GM10248 (cell line): Measurements from ENCODE around the gene CBFA2T3.
"Not testable (repeated sequence)": the region's sequence is repeated elsewhere in the genome, so short reads cannot be mapped to it uniquely, and the experiment has no call there.

Source experiments
- CTCF ChIA-PET: fragments of 300-600 bp; sonication (Branson Sonifier 250); formaldehyde crosslinking; extraction: SDS; loops from one replicate; lab custom pipeline; 2021; ENCODE audit warnings: antibody characterized with exemption; lab: Yijun Ruan, JAX
- POLR2A ChIA-PET: fragments of 350-650 bp; sonication (Branson Sonifier 250); formaldehyde crosslinking; extraction: SDS; loops from one replicate; lab custom pipeline; 2020; ENCODE audit warnings: antibody characterized with exemption; lab: Yijun Ruan, JAX
- DNase-seq: peaks from one replicate; pipeline ENCODE4 v3.0.0; 2012; ENCODE audit errors: extremely low spot score
- TF ChIP-seq, protein P1 (sequence below): IDR thresholded peaks from 2 replicates; pipeline ENCODE4 v1.5.1; 2012; ENCODE audit warnings: mild to moderate bottlenecking, low read depth; ENCODE audit errors: extremely low read depth, missing control alignments, control extremely low read depth

The CBFA2T3 gene

DNA sequence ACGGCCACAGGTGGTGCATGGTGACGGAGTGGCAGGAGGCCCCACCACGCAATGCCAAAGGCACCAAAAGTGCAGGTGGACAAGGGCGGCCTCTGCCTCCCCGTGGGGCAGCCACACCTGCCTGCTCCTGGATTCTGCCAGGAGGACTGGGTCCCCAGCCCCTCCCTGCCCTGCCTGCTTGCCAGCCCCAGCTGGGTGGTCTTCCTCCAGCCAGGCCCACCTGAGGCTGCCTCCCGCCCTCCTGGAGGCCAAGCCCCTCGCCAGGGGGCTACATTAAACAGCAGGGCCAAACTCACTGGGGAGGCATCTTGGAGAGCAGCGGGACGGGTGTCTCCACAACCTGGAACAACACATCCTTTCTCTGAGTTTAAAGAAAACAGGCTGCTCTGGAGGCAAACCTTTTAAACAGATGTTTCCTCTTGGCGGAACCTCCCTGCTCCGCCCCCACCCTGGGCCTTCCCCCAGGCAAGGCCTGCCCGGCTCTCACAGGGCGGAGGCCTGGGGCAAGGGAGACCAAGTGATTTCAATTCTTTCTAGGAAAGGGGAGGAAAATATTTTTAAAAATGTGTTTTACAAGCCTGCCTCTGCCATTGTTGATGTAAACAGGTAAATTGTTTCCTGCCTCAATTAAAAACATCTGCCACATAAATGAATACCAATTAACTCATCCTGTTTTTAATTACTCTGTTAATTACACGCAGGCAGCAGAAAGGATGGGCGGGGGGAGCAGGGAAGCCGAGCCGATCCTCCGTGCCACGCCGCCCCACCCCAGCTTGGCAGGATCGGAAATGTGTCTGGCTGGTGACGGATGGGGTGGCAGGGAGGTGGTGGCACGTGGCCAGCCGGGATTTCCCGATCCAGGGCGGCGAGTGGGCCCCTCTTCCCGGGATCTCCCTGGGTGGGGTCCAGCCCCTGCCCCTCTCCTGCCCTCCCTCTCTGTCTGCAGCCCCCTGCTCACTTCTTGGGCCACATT is 56.1 kb downstream of the CBFA2T3 start:
- ChIA-PET POLR2A (interaction anchor here (0.6 kb wide), 1 partner anchor 237 kb away, joined by 5 read pairs; no protein-coding TSS in a partner anchor), CTCF (no interaction called here)
- DNase-seq = peak; percentile 83
- TF ChIP-seq, protein P1, sequence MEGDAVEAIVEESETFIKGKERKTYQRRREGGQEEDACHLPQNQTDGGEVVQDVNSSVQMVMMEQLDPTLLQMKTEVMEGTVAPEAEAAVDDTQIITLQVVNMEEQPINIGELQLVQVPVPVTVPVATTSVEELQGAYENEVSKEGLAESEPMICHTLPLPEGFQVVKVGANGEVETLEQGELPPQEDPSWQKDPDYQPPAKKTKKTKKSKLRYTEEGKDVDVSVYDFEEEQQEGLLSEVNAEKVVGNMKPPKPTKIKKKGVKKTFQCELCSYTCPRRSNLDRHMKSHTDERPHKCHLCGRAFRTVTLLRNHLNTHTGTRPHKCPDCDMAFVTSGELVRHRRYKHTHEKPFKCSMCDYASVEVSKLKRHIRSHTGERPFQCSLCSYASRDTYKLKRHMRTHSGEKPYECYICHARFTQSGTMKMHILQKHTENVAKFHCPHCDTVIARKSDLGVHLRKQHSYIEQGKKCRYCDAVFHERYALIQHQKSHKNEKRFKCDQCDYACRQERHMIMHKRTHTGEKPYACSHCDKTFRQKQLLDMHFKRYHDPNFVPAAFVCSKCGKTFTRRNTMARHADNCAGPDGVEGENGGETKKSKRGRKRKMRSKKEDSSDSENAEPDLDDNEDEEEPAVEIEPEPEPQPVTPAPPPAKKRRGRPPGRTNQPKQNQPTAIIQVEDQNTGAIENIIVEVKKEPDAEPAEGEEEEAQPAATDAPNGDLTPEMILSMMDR = no peak

DNA sequence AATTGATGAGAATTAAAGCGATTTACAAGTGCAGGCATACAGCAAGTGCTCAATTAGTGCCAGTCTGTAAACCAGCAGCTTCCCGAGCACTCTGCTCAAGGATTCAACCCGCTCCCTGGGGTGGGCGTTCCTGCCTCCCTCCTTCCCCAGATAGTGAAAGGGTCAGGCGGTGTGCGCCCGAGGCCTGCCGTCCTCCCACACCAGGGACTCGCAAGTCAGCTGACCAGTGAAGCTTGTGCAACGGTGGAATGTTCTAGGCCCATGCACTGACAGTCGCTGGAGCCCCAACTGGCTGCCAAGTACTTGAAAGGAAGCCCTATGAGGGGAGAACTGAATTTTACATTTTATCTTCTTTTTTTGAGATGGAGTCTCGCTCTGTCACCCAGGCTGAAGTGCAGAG is 57.1 kb downstream of the CBFA2T3 start:
- ChIA-PET CTCF (no interaction called here), POLR2A (no interaction called here)

DNA sequence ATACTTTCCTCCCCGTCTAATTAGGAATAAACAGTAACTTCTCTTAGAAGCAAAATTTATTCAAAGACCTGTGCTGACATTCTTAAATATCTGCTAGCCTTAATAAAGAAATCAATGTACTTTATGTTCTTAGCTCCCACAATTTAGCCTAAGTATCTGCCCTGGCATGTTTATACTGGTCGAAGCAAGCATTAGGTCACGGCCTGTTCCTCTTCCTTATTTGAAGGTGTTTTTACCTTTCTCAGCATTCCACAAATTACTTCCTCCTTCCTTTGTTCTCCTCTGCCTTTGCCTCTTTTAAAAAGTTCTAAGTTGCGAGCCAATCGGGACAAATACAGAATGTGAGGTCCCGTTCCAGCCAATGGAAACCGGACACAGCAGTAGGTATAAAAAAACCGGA is 58.1 kb downstream of the CBFA2T3 start:
- CTCF ChIA-PET, DNase-seq, POLR2A ChIA-PET: not testable (repeated sequence)

More for the DNA sequence above, 57.1 kb downstream of the CBFA2T3 start:
- no peak for DNase-seq
- TF ChIP-seq, protein P1 = no peak

DNA sequence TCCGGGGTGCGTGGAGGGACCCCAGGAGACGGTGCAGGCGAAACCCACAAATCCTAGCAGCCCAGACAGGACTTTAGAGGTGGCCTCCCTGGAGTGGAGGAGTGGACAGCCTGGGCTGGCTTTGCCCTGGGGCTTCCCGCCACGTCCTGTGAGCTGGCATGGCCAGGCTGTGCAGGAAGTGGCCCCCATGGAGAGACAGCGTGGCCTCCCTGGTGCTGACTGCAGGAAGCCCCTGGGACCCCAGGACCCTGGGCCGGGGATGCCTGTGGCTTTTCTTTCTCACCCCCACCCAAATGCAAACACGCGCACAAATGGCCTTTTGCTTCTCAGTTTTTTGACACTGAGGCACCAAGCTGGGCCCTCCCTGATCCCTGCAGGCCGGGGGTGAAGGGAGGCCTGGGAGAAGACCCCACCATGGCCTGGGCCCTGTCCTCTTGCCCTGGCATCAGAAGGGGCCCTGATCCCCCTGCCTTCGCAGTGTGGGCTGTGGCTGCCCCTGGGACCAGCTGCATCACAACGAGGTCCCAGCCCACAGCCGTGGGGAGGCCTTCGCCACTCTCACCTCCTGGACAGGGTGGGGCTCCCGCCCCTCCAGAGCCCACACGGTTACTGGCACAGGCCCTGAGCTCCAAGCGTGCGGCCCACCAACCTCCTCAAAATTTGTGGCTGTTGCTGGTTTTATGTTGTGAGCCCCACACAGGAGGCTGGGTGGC is 58.9 kb downstream of the CBFA2T3 start:
- ChIA-PET POLR2A (no interaction called here), CTCF (no interaction called here)
- no peak for DNase-seq
- TF ChIP-seq, protein P1 = no peak

DNA sequence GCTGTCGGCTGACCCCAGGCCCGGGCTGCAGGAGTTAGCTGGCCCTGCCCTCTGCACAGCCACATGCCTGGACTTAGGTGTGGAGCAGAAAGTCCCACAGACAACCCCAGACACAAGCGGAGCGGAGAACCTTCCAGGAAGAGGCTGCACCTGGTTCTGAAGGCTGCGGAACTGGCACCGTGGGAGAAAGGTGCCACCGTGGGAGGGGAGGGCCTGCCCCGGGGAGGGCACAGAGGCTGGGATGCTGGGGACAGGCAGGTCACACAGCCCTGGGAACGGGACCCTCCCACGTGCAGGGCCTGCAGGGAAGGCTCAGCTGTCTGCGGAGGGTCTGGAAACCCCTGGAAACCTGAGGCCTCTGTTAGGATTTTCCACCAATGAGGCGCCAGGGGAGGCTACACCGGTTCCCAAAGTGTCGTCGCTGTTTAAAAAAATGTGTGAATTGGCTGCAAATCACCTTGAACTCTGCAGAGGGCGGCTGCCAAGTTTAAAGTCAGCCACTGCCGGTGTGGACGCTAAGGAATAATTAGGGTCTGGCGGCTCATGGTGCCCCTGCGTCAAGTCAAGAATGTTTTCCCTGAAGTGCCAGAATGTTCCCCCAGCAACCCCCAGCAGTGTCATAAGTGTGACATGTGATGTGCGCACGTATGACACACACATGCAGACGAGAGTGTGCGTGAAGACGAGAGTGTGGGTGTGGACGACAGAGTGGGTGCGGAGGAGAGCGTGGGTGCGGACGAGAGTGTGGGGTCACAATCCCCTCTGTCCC is 59.7 kb downstream of the CBFA2T3 start:
- no peak for DNase-seq
- POLR2A ChIA-PET = no interaction called here
- TF ChIP-seq, protein P1 = no peak
- CTCF ChIA-PET = no interaction called here

DNA sequence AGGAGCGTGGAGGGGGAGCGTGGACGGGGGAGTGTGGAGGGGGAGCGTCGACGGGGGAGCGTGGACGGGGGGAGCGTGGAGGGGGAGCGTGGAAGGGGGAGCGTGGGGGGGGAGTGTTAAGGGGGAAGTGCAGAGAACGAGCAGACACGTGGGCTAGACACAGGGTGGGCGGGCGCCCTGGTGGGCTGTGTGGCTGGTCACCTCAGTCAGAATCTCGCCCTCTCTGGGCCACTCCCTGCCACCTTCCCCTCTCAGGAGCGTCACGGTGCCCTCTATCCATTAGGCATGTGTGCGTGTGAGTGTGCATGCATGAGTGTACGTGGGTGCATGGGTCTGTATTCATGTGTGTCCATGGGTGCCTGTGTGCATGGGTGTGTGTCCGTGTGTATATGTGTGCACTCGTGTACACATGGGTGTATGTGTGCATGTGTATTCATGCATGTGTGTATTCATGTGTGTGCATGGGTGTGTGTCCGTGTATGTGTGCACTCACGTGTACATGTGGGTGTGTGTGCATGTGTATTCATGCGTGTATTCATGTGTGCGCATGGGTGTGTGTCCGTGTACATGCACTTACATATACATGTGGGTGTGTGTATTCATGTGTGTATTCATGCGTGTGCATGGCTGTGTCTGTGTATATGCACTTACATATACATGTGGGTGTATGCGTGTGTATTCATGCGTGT is 61.2 kb downstream of the CBFA2T3 start:
- ChIA-PET CTCF (no interaction called here), POLR2A (no interaction called here)
- TF ChIP-seq, protein P1 = no peak
- DNase-seq = no peak
